CD4-positive, CD25-positive, alpha-beta regulatory T cell (primary cell): ENCODE results near the gene TNFRSF21. TPM values are rescaled to one million over a fixed set of nuclear protein-coding genes. Genes with fewer than 3 reads are reported as not detected.

Experiments used
- ATAC-seq, 2 donors: fragments of 150-1000 bp; cut with Tn5 transposase; one replicate each; pipeline ENCODE4 v1.10.0; 2021; ENCODE audit warnings: low read depth in 2 of 2, moderate number of reproducible peaks in 2 of 2, moderate library complexity in 1 of 2
- DNase-seq, 3 donors: peaks; one replicate each; pipeline versions ENCODE4 v3.0.0 to v3.0.0-alpha.2; 2012 to 2022; ENCODE audit warnings: mixed read lengths in 1 of 3
- H3K27ac ChIP-seq: one replicate; pipeline ENCODE4 v1.7.0; 2013; ENCODE audit warnings: mild to moderate bottlenecking, low read length; ENCODE audit not compliant: insufficient read depth, poor library complexity, severe bottlenecking
- H3K27me3 ChIP-seq: one replicate; pipeline ENCODE4 v1.7.0; 2013; ENCODE audit warnings: low read length; ENCODE audit not compliant: control insufficient read depth, insufficient read depth
- H3K36me3 ChIP-seq: one replicate; pipeline ENCODE4 v1.7.0; 2013; ENCODE audit warnings: mild to moderate bottlenecking, low read length, moderate library complexity; ENCODE audit not compliant: control insufficient read depth, insufficient read depth
- H3K4me1 ChIP-seq: 2 replicates; pipeline ENCODE4 v1.7.0; 2013; ENCODE audit warnings: mild to moderate bottlenecking, low read length; ENCODE audit not compliant: insufficient read depth, control insufficient read depth, poor library complexity, severe bottlenecking
- H3K4me3 ChIP-seq: one replicate; pipeline ENCODE4 v1.7.0; 2013; ENCODE audit warnings: low read depth, mild to moderate bottlenecking, low read length, moderate library complexity
- H3K9me3 ChIP-seq, 2 experiments: 1 replicate in 1 of 2; 2 replicates in 1 of 2; pipeline ENCODE4 v1.7.0; 2013; ENCODE audit warnings: low read length in 2 of 2, mild to moderate bottlenecking in 1 of 2, moderate library complexity in 1 of 2; ENCODE audit not compliant: control insufficient read depth in 2 of 2
- H3K27ac Mint-ChIP-seq, 3 donors: one replicate each; pipeline ENCODE4 v1.8.0; 2020 to 2022; ENCODE audit warnings: mild to moderate bottlenecking in 3 of 3, mixed read lengths in 3 of 3, moderate library complexity in 2 of 3
- H3K27me3 Mint-ChIP-seq: one replicate; pipeline ENCODE4 v1.8.0; 2022; ENCODE audit warnings: mild to moderate bottlenecking, mixed read lengths
- H3K36me3 Mint-ChIP-seq: one replicate; pipeline ENCODE4 v1.8.0; 2020; ENCODE audit warnings: mixed read lengths
- H3K4me1 Mint-ChIP-seq, 4 donors: one replicate each; pipeline ENCODE4 v1.8.0; 2020 to 2022; ENCODE audit warnings: mixed read lengths in 4 of 4, mild to moderate bottlenecking in 1 of 4
- H3K4me3 Mint-ChIP-seq, 4 donors: one replicate each; pipeline ENCODE4 v1.8.0; 2020 to 2022; ENCODE audit warnings: mild to moderate bottlenecking in 4 of 4, mixed read lengths in 4 of 4, moderate library complexity in 3 of 4
- H3K9me3 Mint-ChIP-seq, 7 donors: one replicate each; pipeline ENCODE4 v1.8.0; 2020 to 2022; ENCODE audit warnings: mixed read lengths in 7 of 7, mild to moderate bottlenecking in 3 of 7, moderate library complexity in 2 of 7
- polyA plus RNA-seq, 4 donors: library from polyadenylated mRNA; unstranded; fragments of 300-500 nt; fragmentation: Illumina TruSeq; gene quantifications; one replicate each; pipeline ENCODE4 v1.2.3, GENCODE V29; 2021
- total RNA-seq: library from RNA; stranded (reverse); gene quantifications from one replicate; pipeline ENCODE4 v1.2.3, GENCODE V29; 2022

TNFRSF21 gene
- total and polyA plus RNA-seq, 5 donors from 2014 or later = 0.15 TPM; not detected in 4

DNA sequence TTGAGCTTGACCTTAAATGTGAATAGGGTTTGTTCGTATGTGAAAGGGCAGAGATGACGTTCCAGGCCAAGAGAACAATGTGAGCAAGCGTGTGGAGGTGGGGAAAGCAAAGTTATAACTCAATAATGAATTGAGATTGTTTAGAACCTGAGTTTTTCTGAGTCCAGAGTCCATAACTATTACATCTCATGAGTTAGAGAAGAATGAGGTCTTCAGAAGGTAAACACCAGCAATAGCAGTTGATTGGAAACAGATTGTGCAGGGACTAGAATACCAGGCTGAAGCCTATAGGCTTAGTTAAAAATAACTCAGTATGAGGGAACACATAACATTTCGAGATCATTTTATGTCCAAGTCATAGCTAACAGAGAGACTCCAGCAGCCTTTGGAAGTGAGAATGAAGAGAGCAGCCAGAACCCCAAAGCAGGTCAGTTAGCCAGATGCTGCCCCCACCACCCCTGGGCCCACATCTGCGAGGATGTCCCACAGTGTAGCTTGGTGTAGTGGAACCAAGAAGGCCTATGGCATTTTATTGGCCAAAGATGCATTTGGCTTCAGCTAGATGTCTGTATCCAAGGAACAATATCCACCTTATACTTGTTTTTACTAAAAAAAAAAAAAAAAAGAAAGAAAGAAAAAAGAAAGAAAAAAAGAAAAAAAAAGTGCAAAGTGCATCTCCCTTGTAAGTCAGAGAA is 121.7 kb downstream of the TNFRSF21 start:
- Histone ChIP-seq H3K4me3 (no peak overlapping the region), H3K4me1 (no peaks in the 10 kb centered on the region), H3K9me3 (no peaks in the 10 kb centered on the region), H3K36me3 (no peaks in the 10 kb centered on the region), H3K27ac (no peak overlapping the region), H3K27me3 (no peaks in the 10 kb centered on the region)
- ATAC-seq = no peak
- Mint-ChIP-seq H3K4me1 (no peaks in the 10 kb centered on the region), H3K27ac (no peak overlapping the region), H3K36me3 (no peaks in the 10 kb centered on the region), H3K27me3 (no peaks in the 10 kb centered on the region), H3K4me3 (no peak overlapping the region), H3K9me3 (peaks cover 0 to 5% (median 0%) of the 10 kb centered on the region in 7 donors)
- DNase-seq = no peak

DNA sequence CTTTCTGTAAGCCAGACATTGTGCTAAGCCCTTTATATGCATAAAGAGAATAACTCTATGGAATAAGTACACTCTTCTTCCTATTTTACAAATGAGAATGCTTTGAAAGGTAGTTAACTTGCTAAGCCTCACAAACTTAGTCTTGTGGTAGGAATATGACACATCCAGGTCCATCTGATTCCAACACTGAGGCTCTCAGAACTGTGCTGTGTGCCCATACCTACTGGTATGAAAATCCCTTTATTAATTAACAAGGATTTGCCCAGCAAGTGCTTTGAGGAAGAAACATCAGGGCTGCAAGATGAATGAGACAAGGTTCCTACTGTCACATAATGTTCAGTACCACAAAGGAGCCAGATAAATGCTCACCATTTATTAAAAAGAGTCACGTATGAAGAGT is 122.6 kb downstream of the TNFRSF21 start:
- H3K27ac Mint-ChIP-seq = no peak overlapping the region
- H3K27me3 Mint-ChIP-seq = no peaks in the 10 kb centered on the region
- Histone ChIP-seq H3K36me3 (no peaks in the 10 kb centered on the region), H3K27ac (no peak overlapping the region), H3K4me1 (no peaks in the 10 kb centered on the region), H3K27me3 (no peaks in the 10 kb centered on the region), H3K9me3 (no peaks in the 10 kb centered on the region), H3K4me3 (no peak overlapping the region)
- no peaks in the 10 kb centered on the region for H3K36me3 Mint-ChIP-seq
- no peak for DNase-seq
- peaks cover 0 to 5% (median 0%) of the 10 kb centered on the region in 7 donors for H3K9me3 Mint-ChIP-seq
- no peak for ATAC-seq
- H3K4me1 Mint-ChIP-seq = no peaks in the 10 kb centered on the region
- H3K4me3 Mint-ChIP-seq = no peak overlapping the region

DNA sequence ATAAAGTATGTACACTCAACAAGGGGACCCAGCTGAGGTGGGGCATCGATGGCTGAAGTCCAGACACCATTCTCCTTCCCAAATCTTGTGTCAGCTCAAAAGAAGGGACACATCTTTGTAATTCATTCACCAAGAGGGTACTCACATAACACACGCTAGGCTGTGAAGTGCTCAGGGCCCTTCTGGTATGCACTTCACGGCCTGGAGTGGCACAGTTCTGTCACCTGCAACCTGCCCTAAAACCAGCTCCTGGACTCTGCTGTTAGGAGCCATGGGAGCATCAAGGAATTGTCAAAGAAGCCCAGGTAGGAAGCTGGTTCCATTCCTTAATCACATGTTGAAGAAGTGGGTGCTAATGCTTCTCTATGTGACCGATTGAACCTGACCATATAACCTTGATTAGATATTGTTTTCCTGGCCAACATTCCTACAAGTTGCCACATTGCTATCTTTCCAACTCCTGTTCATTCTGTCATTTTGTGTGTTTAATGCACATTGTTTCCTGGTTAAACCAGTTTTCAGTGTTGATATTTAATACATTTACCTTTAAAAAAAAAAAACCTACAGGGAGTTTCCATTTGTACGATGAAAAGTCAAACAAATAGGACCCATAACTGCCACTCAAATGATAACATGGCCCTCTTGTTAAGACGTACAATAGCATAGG is 127.3 kb downstream of the TNFRSF21 start:
- Mint-ChIP-seq H3K4me1 (no peaks in the 10 kb centered on the region), H3K4me3 (no peak overlapping the region), H3K9me3 (peaks cover 0 to 4% (median 0%) of the 10 kb centered on the region in 7 donors), H3K27ac (no peak overlapping the region), H3K36me3 (no peaks in the 10 kb centered on the region), H3K27me3 (no peaks in the 10 kb centered on the region)
- H3K4me1 ChIP-seq = no peaks in the 10 kb centered on the region
- no peaks in the 10 kb centered on the region for H3K36me3 ChIP-seq
- H3K9me3 ChIP-seq = no peaks in the 10 kb centered on the region
- ATAC-seq (no peak), DNase-seq (no peak)
- H3K4me3 ChIP-seq = no peak overlapping the region
- H3K27me3 ChIP-seq = no peaks in the 10 kb centered on the region
- no peak overlapping the region for H3K27ac ChIP-seq

GRCh38 chr6:47181681-47182080 is 128.0 kb downstream of the TNFRSF21 start:
- H3K27ac ChIP-seq = no peak overlapping the region
- no peak overlapping the region for H3K4me3 Mint-ChIP-seq
- H3K9me3 Mint-ChIP-seq = peaks cover 0 to 4% (median 0%) of the 10 kb centered on the region in 7 donors

More at GRCh38 chr6:47181681-47182080, 128.0 kb downstream of the TNFRSF21 start:
- Histone ChIP-seq H3K4me3 (no peak overlapping the region), H3K4me1 (no peaks in the 10 kb centered on the region), H3K9me3 (no peaks in the 10 kb centered on the region), H3K27me3 (no peaks in the 10 kb centered on the region), H3K36me3 (no peaks in the 10 kb centered on the region)
- DNase-seq (no peak), ATAC-seq (no peak)
- no peaks in the 10 kb centered on the region for H3K27me3 Mint-ChIP-seq
- H3K36me3 Mint-ChIP-seq = no peaks in the 10 kb centered on the region
- H3K27ac Mint-ChIP-seq = no peak overlapping the region
- H3K4me1 Mint-ChIP-seq = no peaks in the 10 kb centered on the region

Other genes starting within 250 kb of the TNFRSF21 start
- gene CD2AP, start 167.9 kb upstream of the TNFRSF21 start, total RNA-seq = 30.5 TPM
- 1 to 10 TPM; 4.0 to 7.9 (median 6.0) TPM for gene CD2AP, start 167.9 kb upstream of the TNFRSF21 start, polyA plus RNA-seq